SIG-M5 (cell line): ENCODE measurements around the gene FGFR2.

Source experiments
- DNase-seq: peaks from one replicate; lab custom pipeline; 2025; lab: John Stamatoyannopoulos, UW

Gene FGFR2

GRCh38 chr10:121493521-121493920, 104.7 kb downstream of the FGFR2 start:
- no peak for DNase-seq

DNA sequence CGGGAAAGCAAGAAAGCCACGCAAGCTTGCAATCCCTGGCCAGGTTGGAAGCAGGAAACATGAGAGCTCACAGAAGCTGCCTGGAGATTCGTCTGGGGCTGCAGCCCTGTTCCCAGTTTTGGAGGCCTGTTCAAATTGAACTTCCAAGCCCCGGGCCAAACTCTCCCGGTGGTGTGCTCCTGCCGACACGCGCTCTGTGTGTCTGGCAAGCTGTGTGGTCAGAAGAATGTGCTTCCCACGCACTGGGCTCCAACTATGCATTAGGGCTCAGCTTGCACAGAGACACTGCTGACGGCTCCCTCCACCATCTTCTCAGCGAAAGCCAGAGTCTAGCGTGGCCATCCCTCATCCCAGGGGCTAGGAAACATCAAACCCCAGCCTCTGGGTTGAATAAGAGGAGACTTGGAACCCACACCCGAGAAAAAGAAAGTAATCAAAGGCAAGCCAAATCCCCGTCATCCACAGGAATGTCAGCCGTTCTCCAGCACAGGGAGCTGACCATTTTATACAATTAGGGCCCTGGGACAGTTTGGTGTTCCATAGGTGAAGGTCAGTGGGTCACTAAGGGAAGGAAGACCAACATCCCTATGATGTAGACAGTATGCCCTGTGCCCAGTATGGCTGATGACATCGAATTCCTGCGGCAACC, 107.2 kb downstream of the FGFR2 start:
- no peak for DNase-seq

DNA sequence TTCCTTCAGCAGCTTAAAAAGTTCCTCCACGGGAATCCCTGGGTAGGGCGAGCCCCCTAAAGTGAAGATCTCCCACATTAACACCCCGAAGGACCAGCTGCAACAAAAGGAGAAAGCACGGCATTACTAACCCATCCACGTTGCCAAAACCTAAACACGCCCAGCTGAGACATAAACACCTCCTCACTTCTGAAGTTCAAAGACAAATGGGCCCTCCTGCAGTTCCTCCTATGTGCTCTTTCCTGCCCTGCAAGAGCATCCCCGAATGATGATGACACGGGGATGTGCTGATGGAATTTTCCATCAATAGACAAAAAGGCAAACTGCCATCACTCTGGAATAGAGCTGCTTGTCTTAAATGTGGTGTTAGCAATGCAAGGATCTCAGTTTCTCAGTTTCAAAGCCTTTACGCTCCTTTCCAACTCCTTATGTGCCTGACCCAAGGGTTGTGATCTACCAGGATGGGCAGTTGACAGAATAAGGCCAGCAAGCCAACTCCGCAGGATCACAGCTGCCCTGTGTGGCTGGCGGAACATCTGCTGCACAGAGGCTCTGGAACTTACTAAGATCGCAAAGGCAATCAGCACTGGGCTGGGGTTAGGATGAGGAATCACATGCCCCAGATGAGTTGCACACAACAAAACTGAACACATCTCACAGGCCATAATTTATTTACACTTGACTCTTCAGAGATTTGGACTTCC, 112.7 kb downstream of the FGFR2 start:
- no peak for DNase-seq

DNA sequence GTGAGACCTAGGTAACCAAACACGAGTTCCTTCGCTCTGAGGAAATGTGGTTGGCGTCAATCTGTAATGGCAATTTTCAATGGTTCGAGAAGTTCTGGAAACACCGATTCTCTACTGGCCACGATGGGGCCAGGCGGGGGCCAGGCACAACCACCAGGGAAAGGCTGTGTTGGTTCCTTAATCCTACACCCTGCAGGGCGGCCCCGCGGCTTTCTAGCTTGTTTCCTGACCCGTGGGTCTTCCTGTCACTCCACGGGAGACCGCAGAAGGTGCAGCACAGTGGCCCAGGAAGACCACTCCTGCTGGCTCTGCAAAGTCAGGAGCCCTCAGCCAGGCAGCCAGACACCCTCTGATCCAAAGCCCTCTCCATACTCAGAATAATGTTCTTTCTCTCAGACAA, 113.4 kb downstream of the FGFR2 start:
- DNase-seq: no peak

DNA sequence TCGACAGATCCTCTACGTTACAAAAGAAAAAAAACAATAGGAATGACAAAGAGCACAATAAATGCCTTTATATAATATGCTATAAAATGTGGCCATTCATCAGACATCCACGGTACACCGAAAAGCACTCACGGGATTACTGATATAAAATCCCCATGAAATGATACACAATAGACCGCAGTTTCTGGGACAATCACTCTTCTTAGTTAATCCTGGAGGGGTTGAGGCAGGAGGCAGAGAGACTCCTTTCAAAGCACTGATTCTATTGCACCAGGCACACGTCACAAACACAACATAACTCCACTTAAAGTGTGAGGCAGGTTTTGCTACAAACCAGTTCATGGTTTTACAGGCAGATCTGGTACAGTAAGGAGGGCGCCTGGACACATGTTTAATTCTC, 113.8 kb downstream of the FGFR2 start:
- DNase-seq: no peak

DNA sequence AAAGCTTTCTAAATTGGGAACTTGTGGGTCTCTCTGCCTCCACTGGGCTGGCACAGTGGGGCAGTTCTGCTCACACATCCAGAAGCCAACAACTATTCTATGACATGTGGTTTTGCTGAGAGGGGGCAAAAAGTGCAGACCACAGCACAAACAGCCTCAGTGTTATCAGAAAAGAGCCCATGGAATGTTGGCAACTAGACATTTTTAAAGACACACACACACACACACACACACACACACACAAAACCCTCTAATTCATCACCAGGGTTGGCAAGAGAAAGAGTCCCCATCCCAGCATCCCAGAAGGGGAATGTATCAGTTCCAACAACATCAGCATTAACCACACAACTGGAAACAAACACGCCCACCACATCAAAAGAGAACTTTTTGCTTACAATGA, 117.1 kb downstream of the FGFR2 start:
- DNase-seq: no peak

DNA sequence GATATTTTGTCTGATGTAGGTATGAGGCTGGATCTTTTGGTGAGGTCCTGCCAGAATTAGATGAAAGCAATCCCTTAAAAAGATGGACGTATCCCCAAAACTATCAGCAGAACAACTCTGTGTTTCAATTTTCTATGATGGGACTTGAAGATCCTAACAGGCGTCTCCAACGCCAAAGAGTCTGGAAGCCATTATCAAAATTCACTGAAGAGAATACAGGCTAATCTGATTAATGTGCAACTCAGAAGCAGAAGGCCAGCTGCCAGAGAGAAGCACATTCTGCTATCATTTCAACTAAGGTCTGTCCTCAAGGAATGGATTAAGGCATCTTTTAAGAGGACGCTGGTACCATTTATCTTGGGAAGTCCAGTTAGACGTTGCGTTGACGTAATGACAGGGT, 119.7 kb downstream of the FGFR2 start:
- no peak for DNase-seq

- DNase-seq: no peak
Measured at GRCh38 chr10:121469797-121470606, 128.2 kb downstream of the FGFR2 start.

DNA sequence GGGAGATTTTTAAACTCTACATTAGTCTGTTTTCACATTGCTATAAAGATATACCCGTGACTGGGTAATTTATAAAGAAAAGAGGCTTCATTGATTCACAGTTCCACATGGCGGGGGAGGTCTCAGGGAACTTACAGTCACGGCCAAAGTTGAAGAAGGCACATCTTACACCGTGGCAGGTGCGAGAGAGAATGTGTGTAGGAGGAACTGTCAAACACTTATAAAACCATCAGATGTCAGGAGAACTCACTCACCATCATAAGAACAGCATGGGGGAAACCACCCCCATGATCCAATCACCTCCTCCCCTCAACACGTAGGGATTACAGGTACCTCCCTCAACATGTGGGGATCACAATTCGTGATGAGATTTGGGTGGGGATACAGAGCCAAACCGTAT, 129.5 kb downstream of the FGFR2 start:
- DNase-seq: no peak

DNA sequence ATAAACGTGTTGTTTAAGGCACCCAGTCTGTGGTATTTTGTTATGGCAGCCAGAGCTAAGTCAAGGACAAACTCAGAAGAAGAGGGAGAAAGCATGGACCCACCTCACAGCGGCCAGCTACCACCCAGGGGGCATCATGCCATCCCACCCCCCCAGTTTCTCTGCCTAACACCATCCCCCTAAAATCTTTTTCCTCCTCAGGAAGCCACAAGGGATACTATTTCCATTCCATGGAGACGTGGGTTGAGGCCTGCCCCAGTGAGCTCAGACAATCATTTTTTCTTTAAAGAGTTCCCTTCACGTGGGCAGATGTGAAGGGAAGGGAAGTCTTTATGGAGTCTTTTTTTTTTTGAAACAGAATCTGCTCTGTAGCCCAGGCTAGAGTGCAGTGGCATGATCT, 131.8 kb downstream of the FGFR2 start:
- no peak for DNase-seq

DNA sequence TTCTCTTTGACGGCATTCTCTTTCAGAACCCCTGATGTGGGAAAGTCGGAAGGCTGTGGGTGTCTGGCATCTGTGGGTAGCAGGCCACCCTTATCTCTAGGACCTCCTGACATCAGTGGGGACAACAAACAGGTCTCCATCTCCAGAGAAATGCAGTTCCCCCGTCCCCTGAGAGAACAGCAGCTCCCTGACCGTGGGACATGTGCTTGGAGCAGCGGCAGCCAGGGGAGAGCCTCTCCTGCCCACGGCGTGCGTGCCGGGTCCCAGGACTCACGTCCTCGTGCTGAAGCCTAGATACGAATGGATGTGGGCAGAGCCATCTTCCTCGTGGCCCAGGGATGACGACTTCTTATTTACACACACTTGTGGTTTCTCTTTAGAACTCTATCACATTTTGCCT, 133.0 kb downstream of the FGFR2 start:
- no peak for DNase-seq

- DNase-seq: no peak
Measured at GRCh38 chr10:121464517-121464916, 133.7 kb downstream of the FGFR2 start.

DNA sequence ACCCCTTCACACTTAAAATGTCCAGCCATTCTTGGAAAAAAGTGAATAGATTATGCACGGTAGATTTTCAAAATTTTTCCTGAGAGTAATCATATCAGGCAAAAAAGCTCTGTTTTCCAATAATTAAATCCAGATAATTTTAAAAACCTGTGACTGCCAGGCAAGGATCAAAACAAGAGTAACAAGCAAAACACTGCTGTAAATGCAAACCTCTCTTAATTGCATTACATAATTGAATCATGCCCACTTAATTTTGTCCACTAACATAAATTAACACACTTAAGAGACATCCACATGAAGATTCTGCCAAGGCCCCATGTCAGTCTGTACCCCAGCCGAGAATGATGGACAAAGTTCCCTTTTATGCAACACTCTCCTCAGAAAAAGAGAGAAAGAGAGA, 135.3 kb downstream of the FGFR2 start:
- no peak for DNase-seq

GRCh38 chr10:121462281-121462680, 136.0 kb downstream of the FGFR2 start:
- no peak for DNase-seq

DNA sequence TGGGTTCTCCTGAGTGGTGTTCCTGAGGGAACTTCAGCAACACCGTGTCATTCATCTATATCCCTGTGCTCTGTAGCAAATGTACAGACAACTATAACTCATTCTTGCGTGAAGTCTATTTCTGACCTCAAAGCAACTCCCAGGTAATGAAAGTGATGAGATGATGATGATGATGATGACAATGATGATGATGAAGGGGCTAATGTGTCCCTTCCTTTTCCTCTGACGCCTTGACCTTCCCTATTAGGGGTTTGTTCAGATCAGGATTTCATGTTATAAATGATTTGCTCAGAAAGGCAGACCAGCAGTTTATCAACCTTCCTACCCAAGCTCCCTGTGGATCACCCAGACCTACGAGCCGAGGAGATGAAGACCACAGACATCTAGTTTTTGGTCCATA, 136.9 kb downstream of the FGFR2 start:
- no peak for DNase-seq

GRCh38 chr10:121460733-121461132, 137.5 kb downstream of the FGFR2 start:
- DNase-seq: no peak

DNA sequence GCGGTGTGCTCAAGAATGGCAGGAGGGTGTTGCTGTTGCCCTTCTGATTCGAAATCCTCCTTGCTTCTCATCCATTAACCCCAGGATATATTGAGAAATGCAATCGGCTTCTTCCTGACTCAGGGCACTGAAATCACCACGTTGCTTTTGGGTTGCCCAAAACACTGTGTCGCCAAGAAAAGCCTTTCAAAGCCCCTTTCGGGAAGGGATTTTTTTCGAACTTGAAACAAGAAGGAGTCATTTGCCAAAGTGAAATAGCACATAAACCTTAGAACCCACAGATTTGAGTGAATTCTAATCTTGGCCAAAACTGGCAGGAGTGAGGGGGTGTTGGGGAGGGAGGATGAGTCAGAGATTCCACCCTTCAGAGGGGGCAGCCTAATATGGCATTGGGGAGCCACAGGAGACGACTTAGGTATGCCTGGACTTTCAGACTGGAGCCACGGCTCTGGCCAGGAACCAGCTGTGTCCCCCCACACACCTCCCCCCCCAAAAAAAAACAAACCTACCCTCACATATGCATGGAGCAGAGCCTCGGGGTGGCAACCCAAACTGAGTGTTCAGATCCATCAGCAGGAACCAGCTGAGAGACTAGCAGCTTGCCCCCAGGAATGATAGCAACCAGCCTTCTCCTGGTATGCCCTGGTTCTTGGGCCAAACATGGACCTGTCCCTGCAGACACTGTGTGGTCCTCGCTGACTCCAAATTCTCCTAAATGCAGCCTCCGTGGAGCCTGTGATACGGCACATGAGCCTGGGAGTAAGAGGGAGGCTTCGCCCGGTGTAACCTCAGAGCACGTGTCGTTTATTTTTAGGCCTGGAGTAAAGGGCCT, 138.4 kb downstream of the FGFR2 start:
- DNase-seq: no peak

DNA sequence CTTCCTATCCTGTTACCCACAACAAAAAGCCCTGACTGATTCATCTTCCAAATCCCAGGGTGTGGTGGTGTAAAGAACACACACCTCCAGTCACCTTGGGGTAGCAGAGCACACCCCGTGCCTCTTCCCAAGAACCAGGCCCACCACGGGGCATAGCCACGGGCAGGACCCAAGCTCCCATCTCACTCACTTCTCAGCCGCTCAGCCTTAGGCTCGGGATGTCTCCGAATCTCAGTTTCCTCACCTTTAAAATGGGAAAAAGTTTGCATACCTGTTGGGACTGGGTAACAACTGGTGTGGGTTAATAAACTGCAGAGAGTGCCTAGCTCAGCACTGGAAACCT, 139.0 kb downstream of the FGFR2 start:
- DNase-seq: no peak

GRCh38 chr10:121457729-121458128, 140.5 kb downstream of the FGFR2 start:
- no peak for DNase-seq

DNA sequence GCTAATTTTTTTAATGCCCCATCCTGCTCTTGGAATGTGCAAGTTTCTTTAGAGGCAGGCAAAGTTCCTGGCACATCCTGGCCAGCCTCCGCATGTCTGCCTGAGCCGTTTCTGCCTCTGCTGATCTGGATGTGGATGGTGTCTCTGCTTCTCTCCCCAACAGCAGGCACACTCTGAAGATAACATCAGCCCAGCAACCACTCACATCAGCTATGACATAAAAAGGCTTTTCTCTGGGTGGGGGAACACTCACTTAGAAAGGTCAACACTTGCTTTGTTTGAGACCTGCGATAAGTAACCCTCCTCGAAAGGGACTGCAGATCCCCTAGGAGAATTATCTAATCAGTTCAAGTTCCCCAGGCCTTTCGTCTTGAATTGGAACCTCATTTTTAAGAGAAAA, 142.9 kb downstream of the FGFR2 start:
- DNase-seq: no peak

DNA sequence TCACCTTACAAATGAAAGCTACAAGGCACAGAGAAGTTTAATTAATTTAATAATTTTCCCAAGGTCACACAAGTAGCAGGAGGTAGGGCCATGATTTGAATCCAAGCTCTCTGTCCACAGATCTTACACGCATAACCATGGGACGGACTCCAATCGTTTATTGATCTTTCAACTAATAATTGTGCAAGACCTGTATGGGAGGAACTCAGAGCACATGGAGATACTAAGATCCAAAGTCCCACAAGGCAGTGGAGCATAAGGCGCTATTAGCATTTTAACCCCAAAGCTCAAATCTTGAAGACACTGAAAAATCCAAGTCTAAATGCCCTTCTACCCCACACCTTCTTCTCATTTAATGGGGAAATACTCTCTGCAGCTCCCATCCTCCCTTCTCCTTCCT, 143.5 kb downstream of the FGFR2 start:
- no peak for DNase-seq

- DNase-seq: no peak
Measured at GRCh38 chr10:121453160-121453559, 145.1 kb downstream of the FGFR2 start.
